Left ventricle myocardium superior (tissue), 1 donor: ENCODE measurements around the gene EDN3. TPM values are rescaled to one million over a fixed set of nuclear protein-coding genes. Genes with fewer than 3 reads are reported as not detected.

ENCODE experiments used
- ATAC-seq: fragments of 200-7000 bp; cut with Tn5 transposase; one replicate; pipeline ENCODE4 v1.9.1; 2020; ENCODE audit warnings: mild to moderate bottlenecking, moderate library complexity
- DNase-seq: peaks from one replicate; pipeline ENCODE4 v3.0.0-alpha.2; 2020
- intact Hi-C: fragments of 100-400 bp; cut with micrococcal nuclease; formaldehyde crosslinking; loops from one replicate; pipeline ENCODE4 v1.11.0; 2022
- total RNA-seq: library from RNA; stranded (reverse); fragmentation: NEBNext Ultra II Directional; extraction: Animal tissue kit (Norgen Biotek cat#: 25700); gene quantifications from one replicate; pipeline ENCODE4 v1.2.1, GENCODE V29; 2021
- donor health status: DM: no; HTN: yes; CAD: no; lungs with severe emphysema.

The EDN3 gene
- total RNA-seq, 1 donor from 2014 or later = not detected

- no peak for DNase-seq
- intact Hi-C loops = no loop called here
- ATAC-seq = no peak
Observed at GRCh38 chr20:59305908-59306655, 5.7 kb downstream of the EDN3 start.

- ATAC-seq (no peak), DNase-seq (no peak)
- intact Hi-C loops = no loop called here
Observed at GRCh38 chr20:59307270-59307669, 6.9 kb downstream of the EDN3 start.

GRCh38 chr20:59308493-59309201 lies 8.2 kb downstream of the EDN3 start:
- DNase-seq (no peak), ATAC-seq (no peak)
- intact Hi-C loops = no loop called here

GRCh38 chr20:59309218-59309617 lies 8.8 kb downstream of the EDN3 start:
- ATAC-seq (no peak), DNase-seq (no peak)
- intact Hi-C loops = no loop called here

- ATAC-seq = no peak
- no peak for DNase-seq
- intact Hi-C loops = no loop called here
Observed at GRCh38 chr20:59314997-59315396, 14.6 kb downstream of the EDN3 start.

- intact Hi-C loops = no loop called here
- DNase-seq (no peak), ATAC-seq (no peak)
Observed at GRCh38 chr20:59316911-59317731, 16.7 kb downstream of the EDN3 start.

GRCh38 chr20:59318201-59318790 lies 17.9 kb downstream of the EDN3 start:
- DNase-seq (no peak), ATAC-seq (no peak)
- intact Hi-C loops = no loop called here

GRCh38 chr20:59318803-59319202 lies 18.4 kb downstream of the EDN3 start:
- no peak for DNase-seq
- ATAC-seq = no peak
- intact Hi-C loops = no loop called here

GRCh38 chr20:59320426-59320825 lies 20.0 kb downstream of the EDN3 start:
- DNase-seq (no peak), ATAC-seq (no peak)
- intact Hi-C loops = no loop called here

- intact Hi-C loops = no loop called here
- no peak for ATAC-seq
- DNase-seq = no peak
Observed at GRCh38 chr20:59320854-59321647, 20.6 kb downstream of the EDN3 start.

- intact Hi-C loops = no loop called here
- ATAC-seq (no peak), DNase-seq (no peak)
Observed at GRCh38 chr20:59322081-59322480, 21.7 kb downstream of the EDN3 start.

- intact Hi-C loops = no loop called here
- DNase-seq (no peak), ATAC-seq (no peak)
Observed at GRCh38 chr20:59322585-59323454, 22.4 kb downstream of the EDN3 start.

GRCh38 chr20:59323731-59324130 lies 23.3 kb downstream of the EDN3 start:
- intact Hi-C loops = no loop called here
- DNase-seq (no peak), ATAC-seq (no peak)

- DNase-seq (no peak), ATAC-seq (no peak)
- intact Hi-C loops = no loop called here
Observed at GRCh38 chr20:59324521-59325141, 24.2 kb downstream of the EDN3 start.

- intact Hi-C loops = no loop called here
- ATAC-seq (no peak), DNase-seq (no peak)
Observed at GRCh38 chr20:59325142-59325523, 24.7 kb downstream of the EDN3 start.

- intact Hi-C loops = no loop called here
- no peak for DNase-seq
- no peak for ATAC-seq
Observed at GRCh38 chr20:59326188-59326587, 25.8 kb downstream of the EDN3 start.

- ATAC-seq = no peak
- intact Hi-C loops = no loop called here
- no peak for DNase-seq
Observed at GRCh38 chr20:59328071-59328470, 27.7 kb downstream of the EDN3 start.
